Neural cell (in vitro differentiated cells): ENCODE results near the gene SETMAR.
"Not testable (repeated sequence)": the region's sequence is repeated elsewhere in the genome, so short reads cannot be mapped to it uniquely, and the experiment has no call there.

Experiments used
- CTCF ChIP-seq: fragments of 450-650 bp; IDR thresholded peaks from 2 replicates; pipeline ENCODE4 v1.5.1; 2014; ENCODE audit warnings: antibody characterized with exemption, mild to moderate bottlenecking, moderate library complexity; ENCODE audit not compliant: poor library complexity, severe bottlenecking
- EP300 ChIP-seq: fragments of 450-650 bp; conservative IDR thresholded peaks from 2 replicates; pipeline ENCODE4 v1.6.1; 2014; ENCODE audit warnings: antibody characterized with exemption, mild to moderate bottlenecking, moderate library complexity; ENCODE audit not compliant: poor library complexity, severe bottlenecking
- POLR2AphosphoS5 ChIP-seq: IDR thresholded peaks from 2 replicates; pipeline ENCODE4 v1.6.1; 2012
- SMC3 ChIP-seq: fragments of 450-650 bp; conservative IDR thresholded peaks from 2 replicates; pipeline ENCODE4 v1.6.1; 2014; ENCODE audit warnings: antibody characterized with exemption, mild to moderate bottlenecking, moderate library complexity; ENCODE audit not compliant: poor library complexity
- TAF1 ChIP-seq: IDR thresholded peaks from 2 replicates; pipeline ENCODE4 v1.6.1; 2012; ENCODE audit warnings: low read depth

GRCh38 chr3:4305210-4305609 is 2.0 kb downstream of the SETMAR start:
- TF ChIP-seq CTCF, EP300, POLR2AphosphoS5, SMC3, TAF1: not testable (repeated sequence)
